HepG2 (cell line): ENCODE results near the gene MGMT. TPM values are rescaled to one million over a fixed set of nuclear protein-coding genes. Genes with fewer than 3 reads are reported as not detected.
A peak's percentile ranks its signal among the peaks of the same experiment; 100 is the strongest.

ENCODE experiments used
- ELF4 ChIP-seq: sonication (generic); formaldehyde crosslinking; IDR thresholded peaks from 2 replicates; pipeline ENCODE4 v1.5.0; 2020; ENCODE audit warnings: missing genetic modification reagents, mild to moderate bottlenecking, moderate library complexity, borderline replicate concordance
- MTF2 ChIP-seq: sonication (generic); formaldehyde crosslinking; IDR thresholded peaks from 2 replicates; pipeline ENCODE4 v1.5.0; 2020; ENCODE audit warnings: missing genetic modification reagents, borderline replicate concordance
- NFYB ChIP-seq: sonication (generic); formaldehyde crosslinking; IDR thresholded peaks from 2 replicates; pipeline ENCODE4 v1.4.0; 2020; ENCODE audit warnings: missing genetic modification reagents
- NR2C2 ChIP-seq: sonication (generic); formaldehyde crosslinking; IDR thresholded peaks from 2 replicates; pipeline ENCODE4 v1.4.0; 2020; ENCODE audit warnings: missing genetic modification reagents, mild to moderate bottlenecking, moderate library complexity, borderline replicate concordance
- PCBP1 ChIP-seq: fragments of 200-400 bp; formaldehyde crosslinking; IDR thresholded peaks from 2 replicates; pipeline ENCODE4 v1.6.1; 2017; ENCODE audit warnings: mild to moderate bottlenecking, low read depth, low read length, borderline replicate concordance
- POGZ ChIP-seq: sonication (generic); formaldehyde crosslinking; IDR thresholded peaks from 2 replicates; pipeline ENCODE4 v1.4.0; 2020; ENCODE audit warnings: mild to moderate bottlenecking, missing genetic modification reagents
- SATB2 ChIP-seq: sonication (generic); formaldehyde crosslinking; IDR thresholded peaks from 2 replicates; pipeline ENCODE4 v1.5.0; 2020; ENCODE audit warnings: missing genetic modification reagents
- SOX5 ChIP-seq: IDR thresholded peaks from 2 replicates; pipeline ENCODE4 v1.6.1; 2016; ENCODE audit warnings: borderline replicate concordance
- TEAD3 ChIP-seq: optimal IDR thresholded peaks from 2 replicates; pipeline ENCODE3; 2016; ENCODE audit warnings: borderline replicate concordance
- TIGD3 ChIP-seq: sonication (generic); formaldehyde crosslinking; IDR thresholded peaks from 2 replicates; pipeline ENCODE4 v1.5.1; 2020; ENCODE audit warnings: mild to moderate bottlenecking, missing genetic modification reagents, borderline replicate concordance
- ZFP36L2 ChIP-seq: sonication (generic); formaldehyde crosslinking; IDR thresholded peaks from 2 replicates; pipeline ENCODE4 v1.4.0; 2020; ENCODE audit warnings: missing genetic modification reagents
- ZNF101 ChIP-seq: sonication (generic); formaldehyde crosslinking; IDR thresholded peaks from 2 replicates; pipeline ENCODE4 v1.4.0; 2020; ENCODE audit warnings: mild to moderate bottlenecking, low read depth, missing genetic modification reagents, borderline replicate concordance
- ZNF12 ChIP-seq: sonication (generic); formaldehyde crosslinking; IDR thresholded peaks from 2 replicates; pipeline ENCODE4 v1.5.0; 2020; ENCODE audit warnings: missing genetic modification reagents
- ZNF17 ChIP-seq: sonication (generic); formaldehyde crosslinking; IDR thresholded peaks from 2 replicates; pipeline ENCODE4 v1.5.0; 2020; ENCODE audit warnings: mild to moderate bottlenecking, missing genetic modification reagents
- ZNF550 ChIP-seq: sonication (generic); formaldehyde crosslinking; IDR thresholded peaks from 2 replicates; pipeline ENCODE4 v1.4.0; 2020; ENCODE audit warnings: mild to moderate bottlenecking, missing genetic modification reagents, borderline replicate concordance
- polyA plus RNA-seq, 8 experiments: library from polyadenylated mRNA; depleted of rRNA in 3 of 8; stranded (reverse) in 7 of 8; unstranded in 1 of 8; fragments of >200 nt; fragmentation: Illumina TruSeq in 4 of 8; extraction: Trizol in 4 of 8; gene quantifications; 2 replicates each; pipeline versions ENCODE4 v1.2.1 to v1.2.3, GENCODE V29; 2011 to 2016; ENCODE audit warnings: low read depth in 4 of 8, missing spikeins in 1 of 8, mixed read lengths in 1 of 8; ENCODE audit not compliant: insufficient read depth in 1 of 8
- total RNA-seq, 5 experiments: library from RNA; depleted of rRNA; stranded (reverse); fragments of >200 nt; fragmentation: Illumina TruSeq; extraction: Trizol; gene quantifications; 2 replicates each; pipeline ENCODE4 v1.2.3, GENCODE V29; 2016; ENCODE audit warnings: low read depth in 1 of 5
- TF ChIP-seq, protein P1 (sequence below): sonication (generic); formaldehyde crosslinking; IDR thresholded peaks from 2 replicates; pipeline ENCODE4 v1.5.1; 2020; ENCODE audit warnings: mild to moderate bottlenecking, moderate library complexity, missing genetic modification reagents
- TF ChIP-seq, protein P2 (sequence below): sonication (generic); formaldehyde crosslinking; IDR thresholded peaks from 2 replicates; pipeline ENCODE4 v1.4.0; 2020; ENCODE audit warnings: mild to moderate bottlenecking, missing genetic modification reagents, borderline replicate concordance
- TF ChIP-seq, protein P3 (sequence below): sonication (generic); formaldehyde crosslinking; IDR thresholded peaks from 2 replicates; pipeline ENCODE4 v1.8.0; 2022; ENCODE audit warnings: missing genetic modification reagents, mild to moderate bottlenecking, moderate library complexity, borderline replicate concordance
- TF ChIP-seq, protein P4 (sequence below): sonication (generic); formaldehyde crosslinking; IDR thresholded peaks from 2 replicates; pipeline ENCODE4 v1.4.0; 2020; ENCODE audit warnings: missing genetic modification reagents, borderline replicate concordance

MGMT gene
- total and polyA plus RNA-seq, 2 of the 13 experiments (the other 11 are each of a cell fraction or from before 2014, with no cell fraction given) = 12.0 to 19.5 TPM

DNA sequence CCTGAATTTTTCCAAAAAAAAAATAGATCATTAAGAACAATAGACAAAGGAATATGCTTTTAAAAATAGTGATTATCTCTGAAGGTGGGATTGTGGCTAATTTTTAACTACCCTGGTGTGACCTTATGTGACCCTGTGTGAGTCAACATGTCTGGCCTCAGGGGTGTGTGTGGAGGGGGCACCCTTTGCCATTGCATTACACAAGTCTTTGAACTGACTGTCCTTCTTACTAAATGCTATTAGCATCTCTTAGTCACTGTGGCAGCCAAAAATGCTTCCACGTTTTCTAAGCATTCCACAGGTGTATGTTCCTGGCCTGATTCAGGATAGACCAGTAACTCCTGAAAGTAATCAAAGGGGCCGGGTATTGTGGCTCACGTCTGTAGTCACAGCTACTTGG, 175.4 kb downstream of the MGMT start (continued):
- TF ChIP-seq POGZ (CRISPR knock-in tag) (0 out of 2 replicates have a peak, but pooled peaks have one; percentile 45), SOX5 (peak; percentile 90), ZNF12 (CRISPR knock-in tag) (peak; percentile 41; the same call in 1 of the 2 replicates), PCBP1 (no peak), ZNF17 (CRISPR knock-in tag) (no peak), NR2C2 (CRISPR knock-in tag) (0 out of 2 replicates have a peak, but pooled peaks have one; percentile 26), TIGD3 (no peak), SATB2 (CRISPR knock-in tag) (no peak), ZFP36L2 (CRISPR knock-in tag) (no peak), MTF2 (CRISPR knock-in tag) (no peak), NFYB (CRISPR knock-in tag) (no peak), TEAD3 (CRISPR knock-in tag) (peak; percentile 24), ELF4 (no peak), ZNF550 (CRISPR knock-in tag) (no peak), ZNF101 (CRISPR knock-in tag) (no peak)
- TF ChIP-seq, protein P1, sequence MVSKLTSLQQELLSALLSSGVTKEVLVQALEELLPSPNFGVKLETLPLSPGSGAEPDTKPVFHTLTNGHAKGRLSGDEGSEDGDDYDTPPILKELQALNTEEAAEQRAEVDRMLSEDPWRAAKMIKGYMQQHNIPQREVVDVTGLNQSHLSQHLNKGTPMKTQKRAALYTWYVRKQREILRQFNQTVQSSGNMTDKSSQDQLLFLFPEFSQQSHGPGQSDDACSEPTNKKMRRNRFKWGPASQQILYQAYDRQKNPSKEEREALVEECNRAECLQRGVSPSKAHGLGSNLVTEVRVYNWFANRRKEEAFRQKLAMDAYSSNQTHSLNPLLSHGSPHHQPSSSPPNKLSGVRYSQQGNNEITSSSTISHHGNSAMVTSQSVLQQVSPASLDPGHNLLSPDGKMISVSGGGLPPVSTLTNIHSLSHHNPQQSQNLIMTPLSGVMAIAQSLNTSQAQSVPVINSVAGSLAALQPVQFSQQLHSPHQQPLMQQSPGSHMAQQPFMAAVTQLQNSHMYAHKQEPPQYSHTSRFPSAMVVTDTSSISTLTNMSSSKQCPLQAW (CRISPR knock-in tag) = peak; percentile 91
- TF ChIP-seq, protein P2, sequence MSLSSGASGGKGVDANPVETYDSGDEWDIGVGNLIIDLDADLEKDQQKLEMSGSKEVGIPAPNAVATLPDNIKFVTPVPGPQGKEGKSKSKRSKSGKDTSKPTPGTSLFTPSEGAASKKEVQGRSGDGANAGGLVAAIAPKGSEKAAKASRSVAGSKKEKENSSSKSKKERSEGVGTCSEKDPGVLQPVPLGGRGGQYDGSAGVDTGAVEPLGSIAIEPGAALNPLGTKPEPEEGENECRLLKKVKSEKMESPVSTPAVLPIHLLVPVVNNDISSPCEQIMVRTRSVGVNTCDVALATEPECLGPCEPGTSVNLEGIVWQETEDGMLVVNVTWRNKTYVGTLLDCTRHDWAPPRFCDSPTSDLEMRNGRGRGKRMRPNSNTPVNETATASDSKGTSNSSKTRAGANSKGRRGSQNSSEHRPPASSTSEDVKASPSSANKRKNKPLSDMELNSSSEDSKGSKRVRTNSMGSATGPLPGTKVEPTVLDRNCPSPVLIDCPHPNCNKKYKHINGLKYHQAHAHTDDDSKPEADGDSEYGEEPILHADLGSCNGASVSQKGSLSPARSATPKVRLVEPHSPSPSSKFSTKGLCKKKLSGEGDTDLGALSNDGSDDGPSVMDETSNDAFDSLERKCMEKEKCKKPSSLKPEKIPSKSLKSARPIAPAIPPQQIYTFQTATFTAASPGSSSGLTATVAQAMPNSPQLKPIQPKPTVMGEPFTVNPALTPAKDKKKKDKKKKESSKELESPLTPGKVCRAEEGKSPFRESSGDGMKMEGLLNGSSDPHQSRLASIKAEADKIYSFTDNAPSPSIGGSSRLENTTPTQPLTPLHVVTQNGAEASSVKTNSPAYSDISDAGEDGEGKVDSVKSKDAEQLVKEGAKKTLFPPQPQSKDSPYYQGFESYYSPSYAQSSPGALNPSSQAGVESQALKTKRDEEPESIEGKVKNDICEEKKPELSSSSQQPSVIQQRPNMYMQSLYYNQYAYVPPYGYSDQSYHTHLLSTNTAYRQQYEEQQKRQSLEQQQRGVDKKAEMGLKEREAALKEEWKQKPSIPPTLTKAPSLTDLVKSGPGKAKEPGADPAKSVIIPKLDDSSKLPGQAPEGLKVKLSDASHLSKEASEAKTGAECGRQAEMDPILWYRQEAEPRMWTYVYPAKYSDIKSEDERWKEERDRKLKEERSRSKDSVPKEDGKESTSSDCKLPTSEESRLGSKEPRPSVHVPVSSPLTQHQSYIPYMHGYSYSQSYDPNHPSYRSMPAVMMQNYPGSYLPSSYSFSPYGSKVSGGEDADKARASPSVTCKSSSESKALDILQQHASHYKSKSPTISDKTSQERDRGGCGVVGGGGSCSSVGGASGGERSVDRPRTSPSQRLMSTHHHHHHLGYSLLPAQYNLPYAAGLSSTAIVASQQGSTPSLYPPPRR (CRISPR knock-in tag) = peak; percentile 58; the same call in 1 of the 2 replicates
- TF ChIP-seq, protein P3, sequence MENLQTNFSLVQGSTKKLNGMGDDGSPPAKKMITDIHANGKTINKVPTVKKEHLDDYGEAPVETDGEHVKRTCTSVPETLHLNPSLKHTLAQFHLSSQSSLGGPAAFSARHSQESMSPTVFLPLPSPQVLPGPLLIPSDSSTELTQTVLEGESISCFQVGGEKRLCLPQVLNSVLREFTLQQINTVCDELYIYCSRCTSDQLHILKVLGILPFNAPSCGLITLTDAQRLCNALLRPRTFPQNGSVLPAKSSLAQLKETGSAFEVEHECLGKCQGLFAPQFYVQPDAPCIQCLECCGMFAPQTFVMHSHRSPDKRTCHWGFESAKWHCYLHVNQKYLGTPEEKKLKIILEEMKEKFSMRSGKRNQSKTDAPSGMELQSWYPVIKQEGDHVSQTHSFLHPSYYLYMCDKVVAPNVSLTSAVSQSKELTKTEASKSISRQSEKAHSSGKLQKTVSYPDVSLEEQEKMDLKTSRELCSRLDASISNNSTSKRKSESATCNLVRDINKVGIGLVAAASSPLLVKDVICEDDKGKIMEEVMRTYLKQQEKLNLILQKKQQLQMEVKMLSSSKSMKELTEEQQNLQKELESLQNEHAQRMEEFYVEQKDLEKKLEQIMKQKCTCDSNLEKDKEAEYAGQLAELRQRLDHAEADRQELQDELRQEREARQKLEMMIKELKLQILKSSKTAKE = no peak
- TF ChIP-seq, protein P4, sequence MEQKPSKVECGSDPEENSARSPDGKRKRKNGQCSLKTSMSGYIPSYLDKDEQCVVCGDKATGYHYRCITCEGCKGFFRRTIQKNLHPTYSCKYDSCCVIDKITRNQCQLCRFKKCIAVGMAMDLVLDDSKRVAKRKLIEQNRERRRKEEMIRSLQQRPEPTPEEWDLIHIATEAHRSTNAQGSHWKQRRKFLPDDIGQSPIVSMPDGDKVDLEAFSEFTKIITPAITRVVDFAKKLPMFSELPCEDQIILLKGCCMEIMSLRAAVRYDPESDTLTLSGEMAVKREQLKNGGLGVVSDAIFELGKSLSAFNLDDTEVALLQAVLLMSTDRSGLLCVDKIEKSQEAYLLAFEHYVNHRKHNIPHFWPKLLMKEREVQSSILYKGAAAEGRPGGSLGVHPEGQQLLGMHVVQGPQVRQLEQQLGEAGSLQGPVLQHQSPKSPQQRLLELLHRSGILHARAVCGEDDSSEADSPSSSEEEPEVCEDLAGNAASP = peak; percentile 100
